BE2C (cell line): ENCODE results near the gene ATOX1.

Source experiments
- DNase-seq: peaks from one replicate; pipeline ENCODE4 v3.0.0-alpha.2; 2020
- H3K27me3 ChIP-seq: fragments of 250-450 bp; sonication (Bioruptor Pico); 2 replicates; pipeline ENCODE4 v1.5.1; 2020; ENCODE audit warnings: mild to moderate bottlenecking
- H3K36me3 ChIP-seq: fragments of 250-450 bp; sonication (Bioruptor Pico); 2 replicates; pipeline ENCODE4 v1.5.1; 2020; ENCODE audit warnings: mild to moderate bottlenecking
- H3K4me1 ChIP-seq: fragments of 250-450 bp; sonication (Bioruptor Pico); 2 replicates; pipeline ENCODE4 v1.5.1; 2020
- H3K4me3 ChIP-seq: 2 replicates; pipeline ENCODE4 v1.5.1; 2011; ENCODE audit warnings: low read depth, low read length
- H3K9me3 ChIP-seq: fragments of 250-450 bp; sonication (Bioruptor Pico); 2 replicates; pipeline ENCODE4 v1.5.1; 2020
- TF ChIP-seq, protein P1 (sequence below): IDR thresholded peaks from 2 replicates; pipeline ENCODE4 v1.5.1; 2012; ENCODE audit warnings: mild to moderate bottlenecking, low read depth, low read length

ATOX1 gene

DNA sequence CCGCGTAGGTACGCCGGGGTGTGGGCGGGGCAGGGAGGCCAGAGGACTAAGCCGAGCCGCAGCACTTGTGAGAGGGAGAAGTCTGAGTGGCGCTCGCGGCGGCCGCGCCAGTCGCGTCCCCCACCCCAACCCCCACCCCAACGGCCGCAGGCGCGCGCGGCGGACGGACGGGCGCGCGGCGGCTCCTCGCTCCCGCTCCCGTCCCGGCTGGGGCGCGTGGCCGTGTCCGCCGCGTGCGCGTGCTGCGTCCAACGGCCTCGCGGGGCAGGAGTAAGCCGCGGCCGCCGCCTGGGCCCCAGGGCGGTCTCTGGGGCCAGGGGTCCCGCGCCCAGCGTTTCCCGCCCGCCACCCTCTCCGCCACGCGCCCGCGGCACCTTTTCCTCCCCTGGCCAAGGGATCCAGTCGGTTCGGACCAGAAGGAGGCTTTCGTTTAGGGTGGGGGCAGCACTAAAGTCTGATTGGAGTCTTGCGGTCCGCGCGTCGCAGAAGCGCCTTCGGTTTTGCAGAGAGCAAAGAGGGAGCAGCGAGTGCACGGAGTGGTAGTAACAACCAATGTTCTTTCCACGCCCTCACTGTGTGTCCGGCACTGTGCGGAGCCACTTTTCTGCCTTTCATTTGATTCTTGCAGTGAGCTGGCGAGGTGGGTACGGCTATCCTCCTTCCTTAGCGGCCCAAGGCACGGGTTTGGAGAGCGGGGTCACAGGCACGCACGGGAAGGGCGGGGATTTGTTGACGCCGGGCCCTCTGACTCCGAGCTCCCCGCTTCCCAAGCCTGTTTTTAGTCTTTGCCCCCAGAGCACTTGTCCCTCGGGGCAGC is 13.8 kb upstream of the ATOX1 start:
- Histone ChIP-seq H3K36me3 (peaks cover 13% of the 10 kb centered on the region), H3K4me3 (peak overlapping the region; percentile 94), H3K9me3 (no peaks in the 10 kb centered on the region), H3K27me3 (no peaks in the 10 kb centered on the region), H3K4me1 (peaks cover 6% of the 10 kb centered on the region)
- TF ChIP-seq, protein P1, sequence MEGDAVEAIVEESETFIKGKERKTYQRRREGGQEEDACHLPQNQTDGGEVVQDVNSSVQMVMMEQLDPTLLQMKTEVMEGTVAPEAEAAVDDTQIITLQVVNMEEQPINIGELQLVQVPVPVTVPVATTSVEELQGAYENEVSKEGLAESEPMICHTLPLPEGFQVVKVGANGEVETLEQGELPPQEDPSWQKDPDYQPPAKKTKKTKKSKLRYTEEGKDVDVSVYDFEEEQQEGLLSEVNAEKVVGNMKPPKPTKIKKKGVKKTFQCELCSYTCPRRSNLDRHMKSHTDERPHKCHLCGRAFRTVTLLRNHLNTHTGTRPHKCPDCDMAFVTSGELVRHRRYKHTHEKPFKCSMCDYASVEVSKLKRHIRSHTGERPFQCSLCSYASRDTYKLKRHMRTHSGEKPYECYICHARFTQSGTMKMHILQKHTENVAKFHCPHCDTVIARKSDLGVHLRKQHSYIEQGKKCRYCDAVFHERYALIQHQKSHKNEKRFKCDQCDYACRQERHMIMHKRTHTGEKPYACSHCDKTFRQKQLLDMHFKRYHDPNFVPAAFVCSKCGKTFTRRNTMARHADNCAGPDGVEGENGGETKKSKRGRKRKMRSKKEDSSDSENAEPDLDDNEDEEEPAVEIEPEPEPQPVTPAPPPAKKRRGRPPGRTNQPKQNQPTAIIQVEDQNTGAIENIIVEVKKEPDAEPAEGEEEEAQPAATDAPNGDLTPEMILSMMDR = no peak
- DNase-seq = peak; percentile 40

DNA sequence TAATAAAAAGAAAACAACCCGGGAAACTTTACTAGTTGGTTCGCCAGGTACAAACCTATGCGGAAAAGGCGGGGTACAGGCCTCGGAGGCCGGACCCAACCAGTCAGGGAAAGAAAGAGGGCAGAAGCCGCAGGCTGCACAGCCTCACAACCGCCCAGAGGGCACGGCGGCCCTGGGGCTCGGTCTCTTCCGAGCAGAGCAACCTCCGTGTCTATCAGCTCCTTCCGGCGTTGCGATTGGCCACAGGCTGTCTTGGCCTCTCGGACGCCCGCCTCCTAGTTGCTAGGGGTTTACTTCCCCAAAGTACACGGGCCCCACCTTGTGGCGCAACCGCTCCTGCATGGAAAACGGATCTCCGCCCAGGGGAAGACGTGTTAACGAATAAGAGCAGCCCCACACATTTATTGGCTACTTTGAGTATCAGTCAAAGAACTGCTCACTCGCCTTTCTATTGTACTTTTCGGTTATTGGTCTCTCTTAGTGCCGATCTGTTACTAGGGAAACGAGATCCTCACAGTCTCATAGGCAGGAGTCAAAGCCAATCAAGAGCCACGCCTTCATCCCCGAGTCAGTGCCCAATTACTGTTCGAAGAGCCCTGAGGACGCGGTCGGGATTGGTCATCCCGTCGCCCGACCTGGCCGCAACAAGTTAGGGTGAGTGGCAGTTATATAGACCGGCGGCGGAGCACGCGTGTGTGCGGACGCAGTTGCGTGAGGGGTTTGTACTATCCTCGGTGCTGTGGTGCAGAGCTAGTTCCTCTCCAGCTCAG is 13.0 kb upstream of the ATOX1 start, which contains the start of gene G3BP1:
G3BP1 (plus strand) TSS at position 696 of the 770 bp plus-strand sequence. CDS start 14,667 bp downstream, outside the sequence.
- peak within 1 kb of the TSS; percentile 94 for H3K4me3 ChIP-seq
- TF ChIP-seq, protein P1 = peak; percentile 66
- H3K27me3 ChIP-seq = no peaks in the 10 kb centered on the region
- DNase-seq = peak; percentile 100
- H3K36me3 ChIP-seq = peaks cover 9% of the 10 kb centered on the region; the same call in 1 of the 2 replicates
- H3K9me3 ChIP-seq = no peaks in the 10 kb centered on the region
- H3K4me1 ChIP-seq = peaks cover 6% of the 10 kb centered on the region

DNA sequence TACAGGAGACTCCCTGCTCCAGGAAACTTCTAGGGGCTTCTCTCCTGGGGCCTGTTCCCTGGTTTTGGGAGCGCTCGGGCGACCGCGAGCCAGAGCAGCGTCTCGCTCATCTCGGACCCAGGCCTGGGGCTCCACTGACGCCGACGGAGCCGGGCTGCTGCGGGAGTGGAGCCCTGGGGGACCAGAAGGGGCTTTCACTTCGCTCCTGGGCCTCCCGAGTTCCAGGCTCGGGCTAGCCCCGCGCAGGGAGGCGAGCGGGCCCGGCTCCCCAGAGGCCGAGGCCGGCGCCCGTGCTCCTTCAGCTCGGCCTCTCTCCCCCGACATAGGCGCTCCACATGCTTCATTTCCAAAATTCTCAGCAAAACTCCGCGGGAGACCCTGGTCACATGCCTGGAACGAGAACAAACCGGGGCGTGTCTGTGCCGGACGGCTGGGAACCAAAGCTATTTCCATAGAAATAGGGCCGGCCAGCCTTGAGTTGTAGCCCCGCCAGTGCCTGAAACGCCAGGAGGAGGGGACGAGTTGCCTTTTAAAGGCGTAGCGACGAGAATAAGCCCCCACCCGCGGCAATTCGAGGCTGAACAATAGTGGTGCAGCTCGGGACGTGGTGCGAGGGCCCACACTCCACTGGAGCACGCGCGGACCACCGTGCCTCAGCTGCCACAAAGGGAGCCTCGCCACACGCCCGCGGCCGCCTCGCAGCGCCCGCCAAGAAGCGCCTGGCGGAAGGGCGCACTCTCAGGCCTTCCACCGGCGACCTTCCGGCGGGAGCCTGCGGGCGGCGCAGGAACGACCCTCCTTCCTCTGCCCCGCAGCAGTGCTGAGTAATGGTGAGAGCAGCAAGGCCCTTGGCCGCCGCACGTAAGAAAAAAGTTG is 12.2 kb upstream of the ATOX1 start:
- H3K27me3 ChIP-seq = no peaks in the 10 kb centered on the region
- peak overlapping the region; percentile 60 for H3K4me3 ChIP-seq
- H3K9me3 ChIP-seq = no peaks in the 10 kb centered on the region
- TF ChIP-seq, protein P1 = no peak
- peak; percentile 74 for DNase-seq
- H3K4me1 ChIP-seq = peaks cover 6% of the 10 kb centered on the region
- H3K36me3 ChIP-seq = peaks cover 7% of the 10 kb centered on the region; the same call in 1 of the 2 replicates

DNA sequence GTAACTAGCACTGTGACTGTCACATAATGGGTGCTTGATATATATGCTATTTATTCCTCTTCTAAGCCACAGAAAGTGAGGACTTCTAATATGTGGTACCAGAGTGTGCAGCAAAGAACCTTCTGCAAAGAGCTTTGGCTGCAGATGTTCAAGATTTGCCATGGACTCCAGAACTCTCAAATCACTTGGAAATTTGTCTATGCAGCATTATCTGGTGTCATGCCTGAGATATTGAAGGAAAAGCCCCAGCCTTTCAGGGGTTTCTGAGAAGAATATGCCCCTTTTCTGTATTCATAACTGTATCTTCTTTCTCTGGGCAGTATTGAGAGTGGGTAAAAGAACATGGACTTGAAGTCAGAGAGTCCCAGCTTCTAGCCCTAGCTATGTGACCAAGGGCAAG is 8.5 kb upstream of the ATOX1 start:
- Histone ChIP-seq H3K4me3 (no peak overlapping the region), H3K27me3 (no peaks in the 10 kb centered on the region), H3K36me3 (no peaks in the 10 kb centered on the region), H3K9me3 (no peaks in the 10 kb centered on the region), H3K4me1 (peaks cover 6% of the 10 kb centered on the region)
- TF ChIP-seq, protein P1 = no peak
- no peak for DNase-seq

DNA sequence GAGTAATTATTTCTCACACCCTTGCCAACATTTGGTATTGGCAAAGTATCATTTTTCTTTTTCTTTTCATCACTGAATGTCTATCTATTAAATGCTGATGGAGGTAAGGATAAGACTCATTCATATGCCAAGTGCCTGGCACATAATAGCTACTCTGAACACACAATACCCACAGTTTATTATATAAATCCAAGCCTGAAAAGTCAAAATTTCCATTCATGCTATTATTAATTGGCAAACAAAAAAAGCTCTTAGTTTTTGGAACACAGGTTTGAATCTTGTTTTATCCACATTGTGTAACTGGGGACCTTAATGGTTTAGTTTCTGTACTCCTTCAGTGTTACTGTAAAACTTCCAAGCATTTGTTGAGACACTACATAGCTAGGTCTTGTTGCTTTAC is 6.4 kb upstream of the ATOX1 start:
- no peaks in the 10 kb centered on the region for H3K4me1 ChIP-seq
- H3K27me3 ChIP-seq = no peaks in the 10 kb centered on the region
- H3K36me3 ChIP-seq = no peaks in the 10 kb centered on the region
- TF ChIP-seq, protein P1 = no peak
- no peak for DNase-seq
- H3K9me3 ChIP-seq = no peaks in the 10 kb centered on the region
- H3K4me3 ChIP-seq = no peak overlapping the region
